GM18499 (cell line): ENCODE data around the gene CLCN7.

ENCODE experiments used
- ATAC-seq: cut with Tn5 transposase; IDR thresholded peaks from one replicate; pipeline ENCODE4 v1.9.1; 2021; ENCODE audit warnings: moderate number of reproducible peaks; ENCODE audit not compliant: insufficient read depth, unreplicated experiment

The CLCN7 gene

GRCh38 chr16:1502092-1503004 lies 27.5 kb upstream of the CLCN7 start:
- ATAC-seq: no peak

GRCh38 chr16:1501630-1502029 lies 26.8 kb upstream of the CLCN7 start:
- no peak for ATAC-seq

GRCh38 chr16:1500465-1501150 lies 25.8 kb upstream of the CLCN7 start:
- ATAC-seq: no peak

GRCh38 chr16:1499756-1500464 lies 25.1 kb upstream of the CLCN7 start:
- no peak for ATAC-seq

- no peak for ATAC-seq
These were observed 24.3 kb upstream of the CLCN7 start for GRCh38 chr16:1498899-1499676.

- ATAC-seq: no peak
These were observed 22.3 kb upstream of the CLCN7 start for GRCh38 chr16:1497014-1497598.

GRCh38 chr16:1496464-1496863 lies 21.6 kb upstream of the CLCN7 start:
- no peak for ATAC-seq

GRCh38 chr16:1495889-1496262 lies 21.0 kb upstream of the CLCN7 start:
- ATAC-seq: no peak

GRCh38 chr16:1495211-1495888 lies 20.5 kb upstream of the CLCN7 start:
- ATAC-seq: no peak

- no peak for ATAC-seq
These were observed 19.9 kb upstream of the CLCN7 start for GRCh38 chr16:1494711-1495110.

- ATAC-seq: no peak
These were observed 19.4 kb upstream of the CLCN7 start for GRCh38 chr16:1494129-1494640.

GRCh38 chr16:1493746-1494094 lies 18.9 kb upstream of the CLCN7 start:
- ATAC-seq: no peak

GRCh38 chr16:1492923-1493745 lies 18.3 kb upstream of the CLCN7 start, which contains the start of gene TELO2:
TSS of gene TELO2 (plus strand) at chr16:1493360. CDS start at chr16:1494282, 922 bp downstream.
- ATAC-seq: no peak

GRCh38 chr16:1492082-1492922 lies 17.5 kb upstream of the CLCN7 start:
- no peak for ATAC-seq

- ATAC-seq: no peak
These were observed 16.5 kb upstream of the CLCN7 start for GRCh38 chr16:1491327-1491726.

- ATAC-seq: no peak
These were observed 14.2 kb upstream of the CLCN7 start for GRCh38 chr16:1489077-1489476.

GRCh38 chr16:1488619-1489018 lies 13.8 kb upstream of the CLCN7 start, which contains the start of gene PTX4:
TSS of gene PTX4 (minus strand) at chr16:1488944. CDS start at chr16:1488909, 35 bp downstream.
- no peak for ATAC-seq
